Progenitor cell of endocrine pancreas (in vitro differentiated cells): Measurements from ENCODE around the gene RBM10. TPM values are rescaled to one million over a fixed set of nuclear protein-coding genes. Genes with fewer than 3 reads are reported as not detected.

Experiments
- DNase-seq: peaks from one replicate; pipeline ENCODE4 v3.0.0; 2021; ENCODE audit warnings: low spot score; ENCODE audit not compliant: unreplicated experiment
- H3K27ac Mint-ChIP-seq: 2 replicates; pipeline ENCODE4 v1.8.0; 2021; ENCODE audit warnings: mild to moderate bottlenecking, moderate library complexity, mixed read lengths
- H3K27me3 Mint-ChIP-seq: 2 replicates; pipeline ENCODE4 v1.8.0; 2021; ENCODE audit warnings: mixed read lengths
- H3K36me3 Mint-ChIP-seq: 2 replicates; pipeline ENCODE4 v1.8.0; 2022; ENCODE audit warnings: mixed read lengths; ENCODE audit not compliant: insufficient read depth
- H3K4me1 Mint-ChIP-seq: 2 replicates; pipeline ENCODE4 v1.8.0; 2021; ENCODE audit warnings: low read depth, mixed read lengths
- H3K4me3 Mint-ChIP-seq: 2 replicates; pipeline ENCODE4 v1.8.0; 2021; ENCODE audit warnings: low read depth, mild to moderate bottlenecking, moderate library complexity, mixed read lengths
- H3K9me3 Mint-ChIP-seq: 2 replicates; pipeline ENCODE4 v1.8.0; 2021; ENCODE audit warnings: low read depth, mixed read lengths
- total RNA-seq: library from RNA; stranded (reverse); gene quantifications from 2 replicates; pipeline ENCODE4 v1.2.1, GENCODE V29; 2021
- TF ChIP-seq, protein P1 (sequence below): fragments of 200-600 bp; sonication (generic); IDR thresholded peaks from one replicate; pipeline ENCODE4 v1.5.0; 2021; ENCODE audit warnings: antibody characterized with exemption, mild to moderate bottlenecking; ENCODE audit not compliant: unreplicated experiment

RBM10 gene
- total RNA-seq, 1 donor from 2014 or later, result 68.2 TPM

DNA sequence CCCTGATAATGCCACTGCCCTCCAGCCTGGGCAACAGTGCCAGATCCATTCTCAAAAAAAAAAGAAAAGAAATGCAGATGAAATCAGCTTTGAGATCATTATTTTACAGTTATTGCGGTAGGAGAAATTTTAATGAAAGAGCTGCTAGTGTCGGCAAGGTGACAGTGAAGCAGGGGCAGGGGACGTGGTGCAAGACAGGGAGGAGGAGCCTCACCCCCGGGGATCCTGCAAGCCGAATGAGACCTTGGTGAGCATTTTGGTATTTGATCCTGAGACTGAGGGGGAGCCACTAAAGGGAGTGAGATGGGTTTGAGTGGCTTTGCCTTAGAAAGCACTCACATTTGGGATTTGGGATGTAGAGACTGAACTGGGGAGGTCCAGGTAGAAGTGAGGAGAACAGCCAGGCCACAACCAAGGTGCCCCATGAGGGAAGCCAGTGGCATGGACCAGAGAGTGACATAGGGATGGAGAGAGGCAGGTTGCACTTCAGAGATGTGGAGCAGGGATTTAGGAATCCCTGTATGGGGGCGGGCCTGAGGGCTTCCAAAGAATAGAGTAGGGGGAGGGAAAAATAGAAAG, 23.6 kb downstream of the RBM10 start:
- H3K27ac Mint-ChIP-seq, result no peak overlapping the region
- DNase-seq, result no peak

DNA sequence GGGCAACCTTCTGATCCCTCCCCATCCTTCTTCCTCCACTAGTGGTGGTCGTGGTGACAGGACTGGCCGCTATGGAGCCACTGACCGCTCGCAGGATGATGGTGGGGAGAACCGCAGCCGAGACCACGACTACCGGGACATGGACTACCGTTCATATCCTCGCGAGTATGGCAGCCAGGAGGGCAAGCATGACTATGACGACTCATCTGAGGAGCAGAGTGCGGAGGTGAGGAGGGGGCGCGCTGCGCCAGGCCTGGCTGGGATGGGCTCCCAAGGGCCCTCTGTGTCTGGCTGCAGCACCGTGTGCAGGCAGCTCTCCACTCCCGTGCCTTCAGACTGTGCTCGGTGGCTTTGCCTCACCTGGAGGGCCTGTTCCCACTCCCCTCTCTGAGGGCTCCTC, 24.3 kb downstream of the RBM10 start:
- TF ChIP-seq, protein P1, sequence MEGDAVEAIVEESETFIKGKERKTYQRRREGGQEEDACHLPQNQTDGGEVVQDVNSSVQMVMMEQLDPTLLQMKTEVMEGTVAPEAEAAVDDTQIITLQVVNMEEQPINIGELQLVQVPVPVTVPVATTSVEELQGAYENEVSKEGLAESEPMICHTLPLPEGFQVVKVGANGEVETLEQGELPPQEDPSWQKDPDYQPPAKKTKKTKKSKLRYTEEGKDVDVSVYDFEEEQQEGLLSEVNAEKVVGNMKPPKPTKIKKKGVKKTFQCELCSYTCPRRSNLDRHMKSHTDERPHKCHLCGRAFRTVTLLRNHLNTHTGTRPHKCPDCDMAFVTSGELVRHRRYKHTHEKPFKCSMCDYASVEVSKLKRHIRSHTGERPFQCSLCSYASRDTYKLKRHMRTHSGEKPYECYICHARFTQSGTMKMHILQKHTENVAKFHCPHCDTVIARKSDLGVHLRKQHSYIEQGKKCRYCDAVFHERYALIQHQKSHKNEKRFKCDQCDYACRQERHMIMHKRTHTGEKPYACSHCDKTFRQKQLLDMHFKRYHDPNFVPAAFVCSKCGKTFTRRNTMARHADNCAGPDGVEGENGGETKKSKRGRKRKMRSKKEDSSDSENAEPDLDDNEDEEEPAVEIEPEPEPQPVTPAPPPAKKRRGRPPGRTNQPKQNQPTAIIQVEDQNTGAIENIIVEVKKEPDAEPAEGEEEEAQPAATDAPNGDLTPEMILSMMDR, result no peak
- Mint-ChIP-seq H3K27me3 (no peaks in the 10 kb centered on the region), H3K27ac (no peak overlapping the region), H3K4me3 (no peak overlapping the region), H3K36me3 (peaks cover 7% of the 10 kb centered on the region), H3K9me3 (peaks cover 7% of the 10 kb centered on the region), H3K4me1 (no peaks in the 10 kb centered on the region)
- no peak for DNase-seq

More for the DNA sequence above, 23.6 kb downstream of the RBM10 start:
- Mint-ChIP-seq H3K27me3 (no peaks in the 10 kb centered on the region), H3K4me1 (no peaks in the 10 kb centered on the region), H3K4me3 (no peak overlapping the region), H3K9me3 (peaks cover 7% of the 10 kb centered on the region), H3K36me3 (peaks cover 7% of the 10 kb centered on the region)
- TF ChIP-seq, protein P1, result no peak

DNA sequence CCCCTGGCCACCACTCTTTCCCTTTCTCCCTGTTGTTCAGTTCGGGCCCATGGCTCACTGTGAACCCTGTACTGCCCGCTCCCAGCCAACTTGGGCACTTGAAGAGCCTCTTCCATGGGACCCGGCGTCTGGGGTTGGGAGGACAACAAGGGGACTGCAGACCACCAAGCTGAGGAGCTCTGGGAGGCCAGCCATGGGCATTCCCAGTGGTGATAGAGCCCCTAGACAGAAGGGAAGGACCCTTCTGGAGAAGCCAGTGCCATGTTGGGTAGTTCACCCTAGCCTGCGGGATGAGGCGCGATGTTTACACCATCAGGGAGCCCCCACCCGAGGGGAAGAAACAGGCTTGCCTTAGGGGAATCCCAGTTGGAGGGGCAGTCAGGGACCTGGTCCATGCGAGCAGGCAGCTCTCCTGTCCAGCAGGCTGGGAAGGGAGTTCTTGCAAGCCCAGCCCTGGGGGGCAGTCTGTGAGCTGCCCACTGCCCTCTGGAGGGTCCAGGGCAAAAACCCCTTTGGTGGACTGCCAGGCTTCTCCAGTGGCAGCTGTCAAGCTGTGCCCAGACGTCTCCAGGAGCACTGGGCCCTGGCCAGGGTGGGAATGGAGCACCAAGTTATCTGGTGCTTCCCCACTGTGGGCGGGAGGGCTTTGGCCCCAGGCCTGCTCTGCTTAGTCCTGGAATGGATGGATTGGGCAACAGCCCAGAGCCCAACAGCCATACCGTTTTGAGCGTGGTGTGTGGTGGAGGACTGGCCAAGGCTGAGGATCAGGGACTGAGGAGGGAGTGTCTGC, 24.9 kb downstream of the RBM10 start:
- Mint-ChIP-seq H3K4me3 (no peak overlapping the region), H3K4me1 (no peaks in the 10 kb centered on the region), H3K27ac (no peak overlapping the region), H3K36me3 (peaks cover 1% of the 10 kb centered on the region), H3K27me3 (no peaks in the 10 kb centered on the region), H3K9me3 (peaks cover 5% of the 10 kb centered on the region)
- TF ChIP-seq, protein P1, result no peak
- DNase-seq, result no peak

GRCh38 chrX:47170861-47171692, 26.1 kb downstream of the RBM10 start:
- no peaks in the 10 kb centered on the region for H3K27me3 Mint-ChIP-seq
- no peak overlapping the region for H3K27ac Mint-ChIP-seq
- peaks cover 2% of the 10 kb centered on the region for H3K36me3 Mint-ChIP-seq
- peaks cover 4% of the 10 kb centered on the region for H3K9me3 Mint-ChIP-seq
- no peaks in the 10 kb centered on the region for H3K4me1 Mint-ChIP-seq
- TF ChIP-seq, protein P1, result no peak
- H3K4me3 Mint-ChIP-seq, result no peak overlapping the region
- DNase-seq, result no peak

DNA sequence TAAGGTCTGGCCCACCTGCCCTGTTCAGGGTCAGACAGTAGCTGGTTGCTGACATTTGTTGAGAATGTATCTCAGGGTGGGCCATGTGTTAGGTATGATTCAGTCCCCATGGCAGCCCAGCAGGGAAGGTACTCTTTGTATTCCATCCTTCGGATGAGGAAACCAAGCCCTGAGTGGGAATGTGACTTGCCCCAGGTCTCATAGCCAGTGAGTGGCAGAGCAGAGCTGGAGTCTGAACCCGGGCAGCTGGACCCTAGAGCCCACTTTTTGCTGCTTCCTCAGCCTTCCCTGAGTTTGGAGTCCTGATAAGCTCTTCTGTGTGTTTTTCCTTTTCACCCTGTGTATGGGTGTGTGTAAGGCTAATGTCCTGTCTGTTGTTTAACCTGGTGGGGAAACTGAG, 27.0 kb downstream of the RBM10 start:
- peaks cover 10% of the 10 kb centered on the region for H3K9me3 Mint-ChIP-seq
- no peak for DNase-seq
- no peaks in the 10 kb centered on the region for H3K27me3 Mint-ChIP-seq
- TF ChIP-seq, protein P1, result no peak
- peaks cover 6% of the 10 kb centered on the region for H3K36me3 Mint-ChIP-seq
- H3K27ac Mint-ChIP-seq, result no peak overlapping the region
- H3K4me3 Mint-ChIP-seq, result no peak overlapping the region
- H3K4me1 Mint-ChIP-seq, result no peaks in the 10 kb centered on the region
